IMR-90 (cell line): ENCODE data around the gene KDSR. TPM values are rescaled to one million over a fixed set of nuclear protein-coding genes. Genes with fewer than 3 reads are reported as not detected.

ENCODE experiments used
- ATAC-seq: fragments of 200-7000 bp; cut with Tn5 transposase; 2 replicates; pipeline ENCODE4 v1.9.1; 2020; ENCODE audit warnings: low read depth, mild to moderate bottlenecking, moderate library complexity
- BruUV-seq: library from RNA; stranded (reverse); fragments of 400-500 nt; replicated peaks from 2 replicates; lab custom pipeline; 2021; lab: Mats Ljungman, UMichigan
- CTCF ChIA-PET: fragments of 300-600 bp; formaldehyde crosslinking; extraction: SDS; loops from one replicate; lab custom pipeline; 2021; ENCODE audit warnings: antibody characterized with exemption; lab: Yijun Ruan, JAX
- POLR2A ChIA-PET: fragments of 300-600 bp; sonication (Branson Sonifier 250); formaldehyde crosslinking; loops from one replicate; lab custom pipeline; 2022; ENCODE audit warnings: antibody characterized with exemption; ENCODE audit not compliant: unreplicated experiment; lab: Charles Lee
- DNase-seq: peaks from one replicate; pipeline ENCODE4 v3.0.0; 2013
- H2AFZ ChIP-seq: replicated peaks from 2 replicates; pipeline ENCODE3; 2013; ENCODE audit warnings: low read length, mild to moderate bottlenecking; ENCODE audit not compliant: poor library complexity
- H2AK5ac ChIP-seq: 2 replicates; pipeline ENCODE4 v1.6.1; 2013; ENCODE audit warnings: low read depth, low read length, inconsistent platforms
- H2AK9ac ChIP-seq: replicated peaks from 2 replicates; pipeline ENCODE3; 2013; ENCODE audit warnings: mild to moderate bottlenecking, low read depth, low read length, moderate library complexity; ENCODE audit not compliant: poor library complexity
- H2BK120ac ChIP-seq: 2 replicates; pipeline ENCODE4 v1.6.1; 2013; ENCODE audit warnings: low read depth, low read length, inconsistent platforms
- H2BK15ac ChIP-seq: 3 replicates; pipeline ENCODE4 v1.6.1; 2013; ENCODE audit warnings: low read depth, low read length, inconsistent platforms
- H2BK20ac ChIP-seq: 2 replicates; pipeline ENCODE4 v1.6.1; 2013; ENCODE audit warnings: low read depth, mild to moderate bottlenecking, inconsistent platforms, low read length, moderate library complexity
- H2BK5ac ChIP-seq: 2 replicates; pipeline ENCODE4 v1.6.1; 2013; ENCODE audit warnings: mild to moderate bottlenecking, low read depth, low read length, inconsistent platforms; ENCODE audit not compliant: poor library complexity, severe bottlenecking
- H3K14ac ChIP-seq: replicated peaks from 2 replicates; pipeline ENCODE4 v1.6.1; 2013; ENCODE audit warnings: low read depth, low read length, inconsistent platforms
- H3K18ac ChIP-seq: 2 replicates; pipeline ENCODE4 v1.6.1; 2013; ENCODE audit warnings: low read depth, low read length, control low read depth
- H3K23ac ChIP-seq: 2 replicates; pipeline ENCODE4 v1.6.1; 2013; ENCODE audit warnings: low read depth, low read length, inconsistent platforms
- H3K27ac ChIP-seq: 2 replicates; pipeline ENCODE4 v1.5.1; 2013; ENCODE audit warnings: mild to moderate bottlenecking, control low read depth, low read length; ENCODE audit not compliant: insufficient read depth
- H3K27me3 ChIP-seq: 2 replicates; pipeline ENCODE4 v1.6.1; 2013; ENCODE audit warnings: low read length; ENCODE audit not compliant: control insufficient read depth, insufficient read depth
- H3K36me3 ChIP-seq: 2 replicates; pipeline ENCODE4 v1.6.1; 2013; ENCODE audit warnings: low read length, mixed read lengths; ENCODE audit not compliant: control insufficient read depth, insufficient read depth
- H3K4ac ChIP-seq: 2 replicates; pipeline ENCODE4 v1.6.1; 2013; ENCODE audit warnings: low read depth, low read length, inconsistent platforms
- H3K4me1 ChIP-seq: 2 replicates; pipeline ENCODE4 v1.6.1; 2013; ENCODE audit warnings: low read length, mixed read lengths; ENCODE audit not compliant: control insufficient read depth, insufficient read depth
- H3K4me2 ChIP-seq: 2 replicates; pipeline ENCODE4 v1.6.1; 2013; ENCODE audit warnings: low read depth, mild to moderate bottlenecking, control low read depth, low read length, moderate library complexity
- H3K4me3 ChIP-seq: 2 replicates; pipeline ENCODE4 v1.5.1; 2013; ENCODE audit warnings: low read depth, mild to moderate bottlenecking, control low read depth, low read length, moderate library complexity; ENCODE audit not compliant: insufficient read depth
- H3K56ac ChIP-seq: 2 replicates; pipeline ENCODE4 v1.6.1; 2013; ENCODE audit warnings: low read length, inconsistent platforms; ENCODE audit not compliant: insufficient read depth; ENCODE audit errors: extremely low read depth
- H3K79me1 ChIP-seq, 2 experiments: 2 replicates each; pipeline ENCODE4 v1.6.1; 2013; ENCODE audit warnings: low read length in 2 of 2, inconsistent platforms in 1 of 2, low read depth in 1 of 2
- H3K9ac ChIP-seq: 2 replicates; pipeline ENCODE4 v1.6.1; 2013; ENCODE audit warnings: low read depth, low read length, control low read depth
- H3K9me1 ChIP-seq: 2 replicates; pipeline ENCODE4 v1.6.1; 2013; ENCODE audit warnings: low read length, inconsistent platforms; ENCODE audit not compliant: insufficient read depth
- H3K9me3 ChIP-seq: 2 replicates; pipeline ENCODE4 v1.6.1; 2013; ENCODE audit warnings: low read length; ENCODE audit not compliant: control insufficient read depth, insufficient read depth
- H4K20me1 ChIP-seq: 2 replicates; pipeline ENCODE4 v1.6.1; 2013; ENCODE audit warnings: low read length, inconsistent platforms; ENCODE audit not compliant: insufficient read depth
- H4K5ac ChIP-seq: 2 replicates; pipeline ENCODE4 v1.6.1; 2013; ENCODE audit warnings: mild to moderate bottlenecking, low read depth, low read length, control low read depth
- H4K8ac ChIP-seq, 2 experiments: 2 replicates each; pipeline ENCODE4 v1.6.1; 2013; ENCODE audit warnings: low read depth in 2 of 2, low read length in 2 of 2, control low read depth in 1 of 2, inconsistent platforms in 1 of 2
- H4K91ac ChIP-seq: 2 replicates; pipeline ENCODE4 v1.6.1; 2013; ENCODE audit warnings: low read depth, low read length, inconsistent platforms; ENCODE audit not compliant: insufficient read depth
- MAZ ChIP-seq: IDR thresholded peaks from 2 replicates; pipeline ENCODE4 v1.6.1; 2012; ENCODE audit warnings: low read depth, mild to moderate bottlenecking, low read length, improper control_type of control experiment, moderate library complexity, borderline replicate concordance
- POLR2A ChIP-seq: IDR thresholded peaks from 2 replicates; pipeline ENCODE4 v1.6.1; 2012; ENCODE audit warnings: mild to moderate bottlenecking, low read depth, low read length
- RAD21 ChIP-seq: IDR thresholded peaks from 2 replicates; pipeline ENCODE4 v1.6.1; 2012; ENCODE audit warnings: low read length, improper control_type of control experiment
- RCOR1 ChIP-seq: IDR thresholded peaks from 2 replicates; pipeline ENCODE4 v1.6.1; 2012; ENCODE audit warnings: mild to moderate bottlenecking, low read length, improper control_type of control experiment; ENCODE audit not compliant: insufficient replicate concordance
- WGBS, 2 experiments: methylation state at CpG; one replicate each; pipeline versions ENCODE4 v1.1.5 to v1.1.7; 2013; ENCODE audit warnings: missing lambda C conversion rate in 2 of 2; ENCODE audit not compliant: insufficient read length in 1 of 2; ENCODE audit errors: extremely low coverage in 2 of 2; 5-methylcytosine and 5-hydroxymethylcytosine counted together
- dilution Hi-C: fragments of 300-500 bp; cut with HindIII; formaldehyde crosslinking; loops from one replicate; pipeline ENCODE4 v1.14.3; 2018; ENCODE audit warnings: low sequenced_read_pairs; ENCODE audit not compliant: unreplicated experiment
- in situ Hi-C: fragments of 300-500 bp; cut with MboI; formaldehyde crosslinking; loops from 3 replicates; pipeline ENCODE4 v1.14.3; 2019; ENCODE audit warnings: low sequenced_read_pairs, inconsistent platforms, mixed read lengths
- intact Hi-C: fragments of 100-400 bp; cut with micrococcal nuclease; formaldehyde crosslinking; loops from 2 replicates; pipeline ENCODE4 v1.10.0; 2022
- polyA plus RNA-seq, 3 experiments: library from polyadenylated mRNA; depleted of rRNA; stranded (reverse); fragments of >200 nt; gene quantifications; 2 replicates each; pipeline ENCODE4 v1.2.3, GENCODE V29; 2012; ENCODE audit warnings: low replicate concordance in 1 of 3
- total RNA-seq: library from RNA; depleted of rRNA; stranded (reverse); fragments of >200 nt; gene quantifications from 2 replicates; pipeline ENCODE4 v1.2.3, GENCODE V29; 2012
- TF ChIP-seq, protein P1 (sequence below): conservative IDR thresholded peaks from 2 replicates; pipeline ENCODE4 v1.5.1; 2012; ENCODE audit warnings: mild to moderate bottlenecking, low read depth, low read length, improper control_type of control experiment

The KDSR gene
- total and polyA plus RNA-seq, 2 of the 4 experiments (the other 2 are of a cell fraction), result 21.5 to 21.9 TPM

DNA sequence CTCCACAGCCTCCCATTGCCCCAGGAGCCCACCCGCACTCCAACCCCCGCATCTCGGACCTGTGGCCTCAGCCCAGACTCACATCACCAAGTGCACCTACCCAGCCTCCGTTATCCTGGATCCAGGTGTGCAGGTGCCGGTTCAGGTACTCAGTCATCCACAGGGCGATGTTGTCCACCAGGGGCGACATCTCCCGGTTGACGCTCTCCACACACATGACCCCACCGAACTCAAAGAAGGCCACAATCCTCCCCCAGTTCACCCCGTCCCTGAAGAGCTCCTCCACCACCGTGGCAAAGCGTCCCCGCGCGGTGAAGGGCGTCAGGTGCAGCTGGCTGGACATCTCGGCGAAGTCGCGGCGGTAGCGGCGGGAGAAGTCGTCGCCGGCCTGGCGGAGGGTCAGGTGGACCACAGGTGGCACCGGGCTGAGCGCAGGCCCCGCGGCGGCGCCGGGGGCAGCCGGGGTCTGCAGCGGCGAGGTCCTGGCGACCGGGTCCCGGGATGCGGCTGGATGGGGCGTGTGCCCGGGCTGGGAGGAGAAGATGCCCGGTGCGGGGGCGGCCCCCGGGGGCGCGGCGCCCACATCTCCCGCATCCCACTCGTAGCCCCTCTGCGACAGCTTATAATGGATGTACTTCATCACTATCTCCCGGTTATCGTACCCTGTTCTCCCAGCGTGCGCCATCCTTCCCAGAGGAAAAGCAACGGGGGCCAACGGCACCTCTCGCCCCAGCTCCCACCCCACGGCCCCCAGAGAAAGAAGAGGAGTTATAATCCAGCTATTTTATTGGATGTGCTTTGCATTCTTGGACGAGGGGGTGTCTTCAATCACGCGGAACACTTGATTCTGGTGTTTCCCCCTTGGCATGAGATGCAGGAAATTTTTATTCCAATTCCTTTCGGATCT is 48.8 kb downstream of the KDSR start:
- Histone ChIP-seq H3K36me3 (no peaks in the 10 kb centered on the region), H4K91ac (no peak overlapping the region), H2AK5ac (no peak overlapping the region), H2BK120ac (no peak overlapping the region), H3K4me3 (peak overlapping the region; percentile 9), H3K23ac (no peak overlapping the region), H2BK20ac (no peak overlapping the region), H3K4ac (no peak overlapping the region), H2BK5ac (no peak overlapping the region), H3K18ac (no peak overlapping the region), H4K8ac (no peak overlapping the region), H3K4me2 (peak overlapping the region; percentile 92), H3K4me1 (peaks cover 10% of the 10 kb centered on the region), H2AK9ac (no peak overlapping the region), H4K20me1 (no peaks in the 10 kb centered on the region), H3K14ac (no peak overlapping the region), H2BK15ac (no peak overlapping the region), H3K27ac (no peak overlapping the region), H3K79me1 (peaks cover 0 to 4% of the 10 kb centered on the region in 2 experiments; a peak in 1 of 4 replicates), H3K9me3 (no peaks in the 10 kb centered on the region), H3K9ac (no peak overlapping the region), H3K56ac (no peak overlapping the region), H3K27me3 (peaks cover 18% of the 10 kb centered on the region), H2AFZ (peak overlapping the region; percentile 77), H4K5ac (no peak overlapping the region), H3K9me1 (no peaks in the 10 kb centered on the region)
- dilution Hi-C loops (no loop called here), in situ Hi-C loops (loop anchor here (5.0 kb wide), 1 partner anchor 186 kb away; no protein-coding TSS in a partner anchor), intact Hi-C loops (loop anchor here (5.0 kb wide), 1 partner anchor 81 kb away; no protein-coding TSS in a partner anchor)
- 15% methylated on average over 26 of the region's 66 CpGs; no CpG with 5 or more reads in 1 of the 2 experiments for WGBS, 2 experiments
- no TSS peak for BruUV-seq
- CTCF ChIA-PET, result interaction anchor here (0.7 to 1.7 kb wide), 6 partner anchors 137 to 302 kb away, joined by 3 to 6 read pairs (median 3); no protein-coding TSS in a partner anchor
- DNase-seq, result no peak
- TF ChIP-seq RAD21 (peak; percentile 31), POLR2A (no peak), RCOR1 (no peak), MAZ (no peak)
- TF ChIP-seq, protein P1, sequence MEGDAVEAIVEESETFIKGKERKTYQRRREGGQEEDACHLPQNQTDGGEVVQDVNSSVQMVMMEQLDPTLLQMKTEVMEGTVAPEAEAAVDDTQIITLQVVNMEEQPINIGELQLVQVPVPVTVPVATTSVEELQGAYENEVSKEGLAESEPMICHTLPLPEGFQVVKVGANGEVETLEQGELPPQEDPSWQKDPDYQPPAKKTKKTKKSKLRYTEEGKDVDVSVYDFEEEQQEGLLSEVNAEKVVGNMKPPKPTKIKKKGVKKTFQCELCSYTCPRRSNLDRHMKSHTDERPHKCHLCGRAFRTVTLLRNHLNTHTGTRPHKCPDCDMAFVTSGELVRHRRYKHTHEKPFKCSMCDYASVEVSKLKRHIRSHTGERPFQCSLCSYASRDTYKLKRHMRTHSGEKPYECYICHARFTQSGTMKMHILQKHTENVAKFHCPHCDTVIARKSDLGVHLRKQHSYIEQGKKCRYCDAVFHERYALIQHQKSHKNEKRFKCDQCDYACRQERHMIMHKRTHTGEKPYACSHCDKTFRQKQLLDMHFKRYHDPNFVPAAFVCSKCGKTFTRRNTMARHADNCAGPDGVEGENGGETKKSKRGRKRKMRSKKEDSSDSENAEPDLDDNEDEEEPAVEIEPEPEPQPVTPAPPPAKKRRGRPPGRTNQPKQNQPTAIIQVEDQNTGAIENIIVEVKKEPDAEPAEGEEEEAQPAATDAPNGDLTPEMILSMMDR, result peak; percentile 35; the same call in 1 of the 2 replicates
- ATAC-seq, result no peak
- POLR2A ChIA-PET, result no interaction called here
